Body of pancreas (tissue), 4 donors: ENCODE results near the gene GGTA1. TPM values are rescaled to one million over a fixed set of nuclear protein-coding genes. Genes with fewer than 3 reads are reported as not detected.

Experiments
- ATAC-seq: fragments of 150-250 bp; one replicate; pipeline ENCODE4 v1.9.1; 2016
- DNase-seq, 4 donors: peaks; one replicate each; pipeline ENCODE4 v3.0.0-alpha.2; 2019
- H3K27ac ChIP-seq, 4 donors: fragments of 200-600 bp; sonication (generic); 1 replicate in 3 of 4; 2 replicates in 1 of 4; pipeline versions ENCODE4 v1.5.1 to v1.6.1; 2016 to 2019; ENCODE audit warnings: mild to moderate bottlenecking in 1 of 4, mixed read lengths in 1 of 4, moderate library complexity in 1 of 4
- H3K27me3 ChIP-seq, 2 donors: fragments of 200-600 bp; sonication (generic); one replicate each; pipeline ENCODE4 v1.6.0; 2016; ENCODE audit warnings: mild to moderate bottlenecking in 1 of 2
- H3K36me3 ChIP-seq, 2 donors: fragments of 200-600 bp; sonication (generic); replicated peaks in 1 of 2; 2 replicates each; pipeline ENCODE4 v1.5.1; 2016; ENCODE audit warnings: low read depth in 2 of 2; ENCODE audit not compliant: insufficient read depth in 1 of 2
- H3K4me1 ChIP-seq: fragments of 200-600 bp; sonication (generic); one replicate; pipeline ENCODE4 v1.6.0; 2016
- H3K4me3 ChIP-seq, 2 donors: fragments of 200-600 bp; sonication (generic); 1 replicate in 1 of 2; 2 replicates in 1 of 2; pipeline ENCODE4 v1.5.1; 2016 to 2019
- H3K9me3 ChIP-seq, 3 donors: fragments of 200-600 bp; sonication (generic); 1 replicate in 2 of 3; 2 replicates in 1 of 3; pipeline ENCODE4 v1.5.1; 2016
- POLR2A ChIP-seq, 3 donors: fragments of 450-650 bp; IDR thresholded peaks; one replicate each; pipeline ENCODE4 v1.6.1; 2016; ENCODE audit warnings: antibody characterized with exemption in 3 of 3, mild to moderate bottlenecking in 2 of 3
- WGBS, 2 donors: methylation state at CpG; one replicate each; pipeline ENCODE4 v1.1.5; 2017; 5-methylcytosine and 5-hydroxymethylcytosine counted together
- intact Hi-C: fragments of 100-400 bp; cut with DNase I; formaldehyde crosslinking; loops from one replicate; pipeline ENCODE4 v1.15.1; 2023
- total RNA-seq, 2 donors: library from RNA; depleted of rRNA; stranded (reverse); fragments of >200 nt; gene quantifications; one replicate each; pipeline ENCODE4 v1.1.0, GENCODE V29; 2016
- TF ChIP-seq, protein P1 (sequence below), 7 experiments: fragments of 450-650 bp in 4 of 7; fragments of 200-600 bp in 3 of 7; sonication (generic) in 3 of 7; IDR thresholded peaks; one replicate each; pipeline ENCODE4 v1.5.1; 2016 to 2019; ENCODE audit warnings: antibody characterized with exemption in 7 of 7

The GGTA1 gene
- total RNA-seq, 2 donors from 2014 or later: 2.3 to 2.6 TPM

DNA sequence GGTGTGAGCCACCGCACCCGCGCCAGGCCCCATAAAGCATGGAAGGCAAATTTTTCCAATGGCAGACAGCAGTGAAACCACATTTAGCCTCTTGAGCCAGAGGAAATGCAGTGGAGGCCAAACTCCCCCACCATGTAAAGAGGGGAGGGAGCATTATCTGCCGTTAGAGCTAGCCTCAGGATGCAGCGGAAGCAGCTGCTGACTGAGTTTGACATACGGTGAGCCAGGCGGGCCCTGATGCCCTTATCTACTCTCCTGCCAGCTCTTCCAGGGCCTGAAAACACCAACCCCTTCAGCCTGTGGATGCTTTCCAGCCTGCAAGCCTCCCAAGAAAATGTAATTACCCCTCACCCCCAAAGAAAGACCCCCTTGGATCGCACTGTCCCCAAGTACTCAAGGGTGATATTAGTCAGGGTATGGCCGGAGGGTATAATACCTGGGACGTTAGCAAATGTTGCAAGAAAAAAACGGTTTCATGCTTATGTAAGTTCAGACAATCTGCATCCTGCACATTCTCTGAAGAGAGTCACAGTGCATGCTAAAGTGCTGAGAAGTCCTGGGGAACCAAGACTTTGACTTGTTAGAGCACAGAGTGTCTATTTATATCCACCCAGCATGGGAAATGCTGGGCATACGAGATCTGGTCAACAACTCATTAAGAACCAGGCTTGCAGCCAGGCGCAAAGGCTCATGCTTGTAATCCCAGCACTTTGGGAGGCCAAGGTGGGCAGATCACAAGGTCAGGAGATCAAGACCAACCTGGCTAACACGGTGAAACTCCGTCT, 11.3 kb upstream of the GGTA1 start:
- 65 to 66% methylated on average over 8 to 15 of the region's 15 CpGs for WGBS, 2 donors
- Histone ChIP-seq H3K27me3 (no peaks in the 10 kb centered on the region), H3K4me3 (no peak overlapping the region), H3K9me3 (no peaks in the 10 kb centered on the region), H3K4me1 (no peaks in the 10 kb centered on the region), H3K36me3 (no peaks in the 10 kb centered on the region), H3K27ac (no peak overlapping the region)
- TF ChIP-seq POLR2A (IDR thresholded peaks at IDR 0.05): no peak
- TF ChIP-seq, protein P1, sequence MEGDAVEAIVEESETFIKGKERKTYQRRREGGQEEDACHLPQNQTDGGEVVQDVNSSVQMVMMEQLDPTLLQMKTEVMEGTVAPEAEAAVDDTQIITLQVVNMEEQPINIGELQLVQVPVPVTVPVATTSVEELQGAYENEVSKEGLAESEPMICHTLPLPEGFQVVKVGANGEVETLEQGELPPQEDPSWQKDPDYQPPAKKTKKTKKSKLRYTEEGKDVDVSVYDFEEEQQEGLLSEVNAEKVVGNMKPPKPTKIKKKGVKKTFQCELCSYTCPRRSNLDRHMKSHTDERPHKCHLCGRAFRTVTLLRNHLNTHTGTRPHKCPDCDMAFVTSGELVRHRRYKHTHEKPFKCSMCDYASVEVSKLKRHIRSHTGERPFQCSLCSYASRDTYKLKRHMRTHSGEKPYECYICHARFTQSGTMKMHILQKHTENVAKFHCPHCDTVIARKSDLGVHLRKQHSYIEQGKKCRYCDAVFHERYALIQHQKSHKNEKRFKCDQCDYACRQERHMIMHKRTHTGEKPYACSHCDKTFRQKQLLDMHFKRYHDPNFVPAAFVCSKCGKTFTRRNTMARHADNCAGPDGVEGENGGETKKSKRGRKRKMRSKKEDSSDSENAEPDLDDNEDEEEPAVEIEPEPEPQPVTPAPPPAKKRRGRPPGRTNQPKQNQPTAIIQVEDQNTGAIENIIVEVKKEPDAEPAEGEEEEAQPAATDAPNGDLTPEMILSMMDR (IDR thresholded peaks at IDR 0.05): no peak
- no peak for ATAC-seq
- no peak for DNase-seq
- intact Hi-C loops: no loop called here

DNA sequence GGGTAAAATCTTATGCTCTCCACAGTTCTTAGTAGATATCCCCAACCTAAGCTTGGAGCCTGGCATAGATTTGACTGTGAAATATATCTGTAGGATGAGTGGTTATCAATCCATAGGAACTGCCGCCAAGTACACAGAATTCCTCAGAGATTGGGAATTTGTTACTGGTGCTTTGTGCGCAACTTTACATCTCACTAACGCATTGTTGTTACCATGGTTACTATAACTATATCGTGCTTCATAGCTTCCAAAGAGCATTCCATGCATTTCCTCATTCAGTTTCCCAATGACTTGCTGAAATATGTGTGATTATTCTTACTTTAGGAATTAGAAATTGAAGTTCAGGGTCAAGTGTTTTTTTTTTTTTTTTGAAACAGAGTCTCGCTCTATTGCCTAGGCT, 9.5 kb upstream of the GGTA1 start:
- no peak for ATAC-seq
- WGBS, 2 donors: 93 to 94% methylated on average over 5 of the region's 5 CpGs

GRCh38 chr9:121508415-121508814, 8.8 kb upstream of the GGTA1 start:
- Histone ChIP-seq H3K36me3 (no peaks in the 10 kb centered on the region), H3K9me3 (no peaks in the 10 kb centered on the region), H3K4me1 (no peaks in the 10 kb centered on the region), H3K4me3 (no peak overlapping the region), H3K27ac (no peak overlapping the region), H3K27me3 (no peaks in the 10 kb centered on the region)
- no peak for TF ChIP-seq POLR2A (IDR thresholded peaks at IDR 0.05)
- TF ChIP-seq, protein P1 (IDR thresholded peaks at IDR 0.05): no peak
- DNase-seq (no peak), ATAC-seq (no peak)
- intact Hi-C loops: no loop called here

More for the DNA sequence above, 9.5 kb upstream of the GGTA1 start:
- H3K4me1 ChIP-seq: no peaks in the 10 kb centered on the region
- TF ChIP-seq, protein P1 (IDR thresholded peaks at IDR 0.05): no peak
- no peak for TF ChIP-seq POLR2A (IDR thresholded peaks at IDR 0.05)
- DNase-seq: no peak
- H3K27ac ChIP-seq: no peak overlapping the region
- no peaks in the 10 kb centered on the region for H3K36me3 ChIP-seq
- intact Hi-C loops: no loop called here
- no peaks in the 10 kb centered on the region for H3K27me3 ChIP-seq
- H3K4me3 ChIP-seq: no peak overlapping the region
- H3K9me3 ChIP-seq: no peaks in the 10 kb centered on the region

GRCh38 chr9:121505903-121506735, 6.5 kb upstream of the GGTA1 start:
- Histone ChIP-seq H3K4me1 (no peaks in the 10 kb centered on the region), H3K27ac (no peak overlapping the region), H3K9me3 (no peaks in the 10 kb centered on the region), H3K27me3 (no peaks in the 10 kb centered on the region), H3K4me3 (no peak overlapping the region), H3K36me3 (no peaks in the 10 kb centered on the region)
- no peak for ATAC-seq
- intact Hi-C loops: no loop called here
- 55 to 71% methylated on average over 10 to 12 of the region's 12 CpGs for WGBS, 2 donors
- no peak for DNase-seq
- no peak for TF ChIP-seq POLR2A (IDR thresholded peaks at IDR 0.05)
- TF ChIP-seq, protein P1 (IDR thresholded peaks at IDR 0.05): no peak
